ENCODE measurements around the gene RAP1A.
"Not testable (repeated sequence)": the region's sequence is repeated elsewhere in the genome, so short reads cannot be mapped to it uniquely, and the experiment has no call there.

RAP1A gene

DNA sequence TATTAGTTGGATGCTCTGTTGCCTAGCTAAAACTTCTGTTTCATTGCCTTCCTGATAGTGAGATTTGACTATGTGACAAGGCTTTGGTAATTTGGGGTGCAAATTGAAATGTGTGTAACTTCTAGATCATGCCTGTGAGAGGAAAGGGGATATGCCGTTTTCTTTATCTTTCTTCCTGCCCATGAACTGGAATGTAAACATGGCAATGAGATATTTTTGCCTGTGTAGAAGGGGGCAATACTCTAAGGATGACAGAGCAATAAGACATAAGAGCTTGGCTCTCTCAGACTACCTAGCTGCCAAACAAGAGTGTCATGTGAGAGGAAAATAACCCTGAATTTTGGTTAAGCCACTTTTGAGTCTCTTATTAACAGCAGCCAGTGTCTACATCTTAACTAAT, 49.7 kb downstream of the RAP1A start:
- no peak for DNase-seq (ENCODE audit: low read depth)

DNA sequence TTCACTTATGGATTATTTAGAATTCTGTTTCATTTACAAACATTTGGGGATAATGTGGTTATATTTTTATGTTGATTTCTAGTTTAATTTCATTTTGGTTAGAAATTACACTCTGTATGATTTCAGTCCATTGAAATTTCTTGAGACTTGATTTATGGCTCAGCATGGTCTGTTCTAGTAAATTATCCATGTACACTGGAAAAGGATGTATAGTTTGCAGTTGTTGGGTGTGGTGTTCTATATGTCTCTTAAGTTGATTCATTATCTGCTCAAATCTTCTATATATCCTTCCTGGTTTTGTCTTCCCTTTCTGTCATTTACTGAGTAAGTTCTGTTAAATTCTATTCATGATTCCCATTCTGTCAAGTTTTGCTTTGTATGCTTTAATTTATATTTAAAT, 52.3 kb downstream of the RAP1A start:
- no peak for DNase-seq (ENCODE audit: low read depth)

DNA sequence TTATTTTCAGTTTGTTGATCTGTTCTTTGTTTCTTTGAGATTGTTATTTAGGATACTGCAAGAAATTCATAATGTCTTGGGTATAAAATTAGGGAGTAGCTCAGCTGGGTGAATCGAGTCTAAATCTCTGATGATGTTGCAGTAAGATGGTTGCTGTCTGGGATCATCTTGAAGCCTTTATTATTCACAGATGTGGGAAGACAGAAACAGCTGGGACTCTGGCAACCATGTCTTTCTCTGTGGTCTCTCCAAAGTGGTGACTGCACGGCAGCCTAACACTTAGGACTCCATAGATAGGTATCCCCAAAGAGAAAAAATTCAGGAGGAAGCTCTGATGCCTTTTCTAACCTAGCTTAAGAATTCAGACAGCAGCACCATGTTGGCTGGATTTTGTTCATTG, 52.7 kb downstream of the RAP1A start:
- DNase-seq (ENCODE audit: low read depth), result peak; percentile 39

DNA sequence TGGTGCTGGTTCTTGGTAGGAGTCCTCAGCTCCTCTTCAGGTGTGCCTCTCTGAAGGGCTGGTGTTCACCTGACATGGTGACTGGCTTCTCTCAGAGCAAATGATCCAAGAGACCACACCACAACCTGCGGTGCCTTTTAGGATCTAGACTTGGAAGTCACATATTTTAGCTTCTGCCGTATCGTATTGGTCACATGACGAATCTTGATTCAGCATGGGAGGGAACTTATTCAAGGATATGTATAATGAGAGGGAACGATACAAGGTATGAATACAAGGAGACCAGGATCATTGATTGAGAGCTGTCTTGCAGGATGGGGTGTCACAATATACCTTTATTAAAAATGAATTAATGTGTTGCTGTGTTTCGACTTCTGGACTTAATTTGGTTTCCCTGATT, 58.0 kb downstream of the RAP1A start:
- no peak for DNase-seq (ENCODE audit: low read depth)

DNA sequence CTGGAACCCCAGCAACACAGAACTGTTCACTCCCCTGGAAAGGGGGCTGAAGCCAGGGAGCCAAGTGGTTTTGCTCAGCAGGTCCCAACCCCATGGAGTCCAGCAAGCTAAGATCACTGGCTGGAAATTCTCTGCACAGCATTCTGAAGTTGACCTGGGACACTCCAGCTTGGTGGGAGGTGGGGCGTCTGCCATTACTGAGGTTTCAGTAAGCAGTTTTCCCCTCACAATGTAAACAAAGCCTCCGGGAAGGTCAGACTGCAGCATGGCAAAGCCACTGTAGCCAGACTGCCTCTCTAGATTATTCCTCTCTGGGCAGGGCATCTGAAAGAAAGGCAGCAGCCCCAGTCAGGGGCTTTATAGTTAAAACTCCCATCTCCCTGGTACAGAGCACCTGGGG, 60.0 kb downstream of the RAP1A start:
- no peak for DNase-seq (ENCODE audit: low read depth)

DNA sequence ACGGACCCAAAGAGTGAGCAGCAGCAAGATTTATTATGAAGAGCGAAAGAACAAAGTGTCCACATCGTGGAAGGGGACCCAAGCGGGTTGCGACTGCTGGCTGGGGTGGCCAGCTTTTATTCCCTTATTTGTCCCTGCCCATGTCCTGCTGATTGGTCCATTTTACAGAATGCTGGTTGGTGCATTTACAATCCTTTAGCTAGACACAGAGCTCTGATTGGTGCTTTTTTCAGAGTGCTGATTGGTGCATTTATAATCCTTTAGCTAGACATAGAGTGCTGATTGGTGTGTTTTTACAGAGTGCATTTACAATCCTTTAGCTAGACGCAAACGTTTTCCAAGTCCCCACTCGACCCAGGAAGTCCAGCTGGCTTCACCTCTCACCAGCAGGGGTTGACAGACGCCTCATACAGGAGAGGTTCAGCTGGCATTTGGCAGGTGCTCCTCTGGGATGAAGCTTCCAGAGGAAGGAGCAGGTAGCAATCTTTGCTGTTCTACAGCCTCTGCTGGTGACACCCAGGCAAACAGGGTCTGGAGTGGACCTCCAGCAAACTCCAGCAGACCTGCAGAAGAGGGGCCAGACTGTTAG, 60.7 kb downstream of the RAP1A start:
- not testable (repeated sequence) for DNase-seq (ENCODE audit: low read depth)

DNA sequence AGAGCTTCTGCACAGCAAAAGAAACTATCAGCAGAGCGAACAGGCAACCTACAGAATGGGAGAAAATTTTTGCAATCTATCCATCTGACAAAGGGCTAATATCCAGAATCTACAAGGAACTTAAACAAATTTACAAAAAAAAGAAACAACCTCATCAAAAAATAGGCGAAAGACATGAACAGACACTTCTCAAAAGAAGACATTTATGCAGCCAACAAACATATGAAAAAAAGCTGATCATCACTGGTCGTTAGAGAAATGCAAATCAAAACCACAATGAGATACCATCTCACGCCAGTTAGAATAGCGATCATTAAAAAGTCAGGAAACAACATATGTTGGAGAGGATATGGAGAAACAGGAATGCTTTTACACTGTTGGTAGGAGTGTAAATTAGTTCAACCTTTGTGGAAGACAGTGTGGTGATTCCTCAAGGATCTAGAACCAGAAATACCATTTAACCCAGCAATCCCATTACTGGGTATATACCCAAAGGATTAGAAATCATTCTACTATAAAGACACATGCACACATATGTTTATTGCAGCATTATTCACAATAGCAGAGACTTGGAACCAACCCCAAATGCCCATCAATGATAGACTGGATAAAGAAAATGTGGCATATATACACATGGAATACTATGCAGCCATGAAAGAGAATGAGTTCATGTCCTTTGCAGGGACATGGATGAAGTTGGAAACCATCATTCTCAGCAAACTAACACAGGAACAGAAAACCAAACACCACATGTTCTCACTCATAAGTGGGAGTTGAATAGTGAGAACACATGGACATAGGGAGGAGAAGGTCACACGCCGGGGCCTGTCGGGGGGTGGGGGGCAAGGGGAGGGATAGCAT, 65.9 kb downstream of the RAP1A start:
- DNase-seq (ENCODE audit: low read depth), result not testable (repeated sequence)

DNA sequence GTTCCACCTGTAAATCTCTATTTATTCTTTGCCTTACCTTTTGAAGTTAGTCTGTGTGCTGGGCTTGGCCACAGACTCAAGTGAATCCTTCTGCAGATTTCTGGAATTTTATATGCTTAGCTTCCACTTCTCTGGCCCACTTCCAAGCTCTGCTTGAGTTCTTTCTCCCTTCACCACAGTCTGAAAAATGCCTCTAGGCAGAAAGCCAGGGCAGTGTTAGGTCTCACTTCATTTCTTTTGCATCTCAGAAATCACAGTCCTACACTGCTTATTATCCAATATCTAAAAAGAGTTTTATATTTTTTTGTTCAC, 70.7 kb downstream of the RAP1A start:
- DNase-seq (ENCODE audit: low read depth), result peak; percentile 92

DNA sequence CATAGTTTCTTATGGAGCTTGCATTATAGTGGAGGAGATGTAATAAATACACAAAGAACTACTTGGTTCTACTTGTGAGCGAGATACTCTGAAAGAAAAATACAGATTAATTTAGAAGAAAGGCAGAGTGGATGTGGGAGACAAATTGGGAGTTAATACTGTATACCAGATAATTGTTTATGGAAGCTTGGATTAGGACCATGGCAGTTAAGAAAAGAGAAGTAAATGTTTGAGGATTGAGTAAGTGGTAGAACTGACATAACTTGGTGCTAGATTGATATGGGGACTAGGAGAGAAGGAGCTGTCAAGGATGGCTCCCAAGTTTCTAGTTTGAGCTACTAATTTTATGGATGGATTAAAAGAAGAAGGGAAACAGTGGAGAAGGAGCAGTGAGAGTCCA, 72.3 kb downstream of the RAP1A start:
- no peak for DNase-seq (ENCODE audit: low read depth)

DNA sequence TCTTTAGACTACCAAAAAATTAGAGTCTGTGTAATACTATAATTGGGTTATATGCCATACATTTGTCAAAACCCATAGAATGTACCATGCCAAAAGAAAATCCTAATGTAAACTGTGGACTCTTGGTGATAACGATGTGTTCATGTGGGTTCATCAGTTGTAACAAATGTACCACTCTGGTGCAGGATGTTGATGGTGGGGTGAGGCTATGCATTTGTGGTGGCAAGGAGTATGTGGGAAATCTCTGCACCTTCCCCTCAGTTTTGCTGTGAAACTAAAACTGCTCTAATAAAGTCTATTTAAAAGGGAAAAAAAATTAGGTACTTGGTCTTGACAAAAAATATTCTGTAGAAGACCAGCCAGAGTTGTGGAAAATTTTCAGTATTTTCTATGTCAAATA, 76.2 kb downstream of the RAP1A start:
- no peak for DNase-seq (ENCODE audit: low read depth)

DNA sequence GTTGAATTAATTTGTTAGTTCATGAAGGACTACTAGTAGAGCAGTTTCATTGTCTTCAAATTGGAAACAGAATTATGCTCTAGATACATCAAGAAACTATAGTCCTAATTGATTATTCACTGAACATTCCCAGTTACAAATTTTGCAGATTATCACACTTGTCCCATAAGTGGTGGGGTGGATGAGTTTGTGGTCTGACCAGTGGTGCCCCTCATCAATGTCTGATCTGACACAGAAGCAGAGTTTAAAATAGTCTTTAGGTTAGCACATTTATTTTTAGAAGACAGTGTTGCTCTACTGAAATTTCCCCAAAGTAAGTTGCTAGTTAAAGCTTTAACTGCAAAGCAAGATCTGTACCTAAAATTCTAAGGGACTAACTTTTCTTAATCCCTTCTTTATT, 76.7 kb downstream of the RAP1A start:
- DNase-seq (ENCODE audit: low read depth), result no peak

DNA sequence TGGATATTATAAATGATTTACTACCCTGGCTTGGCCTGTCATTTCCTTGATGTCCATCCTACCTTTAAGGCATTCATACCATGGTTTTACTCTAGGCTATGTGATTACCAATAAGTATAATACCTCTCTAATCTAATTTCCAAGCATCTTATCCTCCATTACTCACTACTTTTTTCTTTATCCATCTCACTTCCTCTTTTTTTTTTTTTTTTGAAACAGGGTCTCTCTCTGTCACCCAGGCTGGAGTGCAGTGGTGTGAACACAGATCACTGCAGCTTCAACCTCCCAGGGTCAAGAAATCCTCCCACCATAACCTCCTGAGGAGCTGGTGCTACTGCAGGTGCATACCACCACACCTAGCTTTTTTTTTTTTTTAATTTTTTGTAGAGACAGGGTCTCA, 79.7 kb downstream of the RAP1A start:
- no peak for DNase-seq (ENCODE audit: low read depth)

DNA sequence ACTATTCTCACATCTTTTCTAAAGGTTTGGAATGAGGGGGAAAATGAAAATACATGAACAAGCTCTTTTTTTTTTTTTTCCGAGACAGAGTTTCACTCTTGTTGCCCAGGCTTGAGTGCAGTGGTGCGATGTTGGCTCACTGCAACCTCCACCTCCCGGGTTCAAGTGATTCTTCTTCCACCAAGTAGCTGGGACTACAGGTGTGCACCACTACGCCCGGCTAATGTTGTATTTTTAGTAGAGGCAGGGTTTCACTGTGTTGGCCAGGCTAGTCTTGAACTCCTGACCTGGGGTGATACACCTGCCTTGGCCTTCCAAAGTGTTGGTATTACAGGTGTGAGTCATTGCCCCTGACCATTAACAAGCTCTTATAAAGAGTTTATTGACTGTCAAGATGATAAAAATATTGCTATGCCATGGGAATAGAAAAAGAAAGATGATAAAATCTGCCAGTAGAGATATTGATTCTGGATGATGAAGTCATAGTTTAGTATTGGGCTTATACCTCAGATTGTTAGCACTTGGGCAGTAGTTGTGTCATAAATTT, 83.0 kb downstream of the RAP1A start:
- no peak for DNase-seq (ENCODE audit: low read depth)

DNA sequence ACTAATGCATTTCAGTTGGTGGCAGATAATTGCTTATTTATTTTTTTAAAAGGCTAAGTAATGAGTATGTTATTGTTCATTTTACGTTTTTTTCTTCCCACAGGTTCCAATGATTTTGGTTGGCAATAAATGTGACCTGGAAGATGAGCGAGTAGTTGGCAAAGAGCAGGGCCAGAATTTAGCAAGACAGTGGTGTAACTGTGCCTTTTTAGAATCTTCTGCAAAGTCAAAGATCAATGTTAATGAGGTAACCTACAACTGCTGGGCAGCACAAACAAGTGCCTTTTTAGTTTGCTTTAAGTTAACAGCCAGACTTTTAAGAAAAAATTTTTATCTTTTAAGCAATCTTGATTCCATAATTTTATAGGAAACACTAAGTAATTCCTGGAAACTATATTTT, 84.7 kb downstream of the RAP1A start:
- DNase-seq (ENCODE audit: low read depth), result no peak

DNA sequence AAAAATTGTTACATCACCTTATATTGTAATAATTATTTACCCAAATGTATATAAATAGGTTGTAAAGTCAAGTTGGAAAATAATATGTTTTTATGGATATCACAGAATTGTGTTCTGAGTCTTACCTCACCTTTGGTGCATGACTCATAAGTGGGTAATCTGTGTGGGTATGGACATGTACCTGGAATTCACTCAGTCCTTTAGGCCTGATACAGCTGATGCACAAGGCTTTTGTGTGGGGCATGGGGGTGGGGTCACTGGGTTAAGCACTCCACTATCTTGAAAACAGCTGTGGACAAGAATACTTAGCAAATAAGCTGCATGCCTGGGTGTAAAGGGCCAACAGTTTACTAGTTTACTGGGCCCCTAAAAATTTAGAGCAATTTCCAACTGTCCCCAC, 85.2 kb downstream of the RAP1A start:
- no peak for DNase-seq (ENCODE audit: low read depth)

DNA sequence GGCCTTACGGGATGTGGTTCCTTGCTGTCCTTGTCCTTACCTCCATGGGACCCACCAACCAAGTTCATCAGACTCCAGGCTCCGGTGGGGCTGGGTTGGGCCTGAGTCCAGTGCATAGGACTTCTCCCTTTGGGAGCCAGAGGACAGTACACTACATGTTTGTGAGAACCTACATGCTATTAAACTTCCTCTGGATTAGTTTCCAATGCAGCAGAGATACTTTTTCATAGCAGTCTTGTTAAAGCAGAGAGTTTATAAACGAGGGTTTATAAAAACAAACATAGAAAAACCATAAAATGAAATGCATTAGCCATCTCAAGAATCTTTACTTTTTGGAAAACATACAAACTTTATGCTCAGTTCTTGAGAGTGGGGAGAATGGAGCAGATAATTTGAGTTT, 86.3 kb downstream of the RAP1A start:
- DNase-seq (ENCODE audit: low read depth), result no peak

DNA sequence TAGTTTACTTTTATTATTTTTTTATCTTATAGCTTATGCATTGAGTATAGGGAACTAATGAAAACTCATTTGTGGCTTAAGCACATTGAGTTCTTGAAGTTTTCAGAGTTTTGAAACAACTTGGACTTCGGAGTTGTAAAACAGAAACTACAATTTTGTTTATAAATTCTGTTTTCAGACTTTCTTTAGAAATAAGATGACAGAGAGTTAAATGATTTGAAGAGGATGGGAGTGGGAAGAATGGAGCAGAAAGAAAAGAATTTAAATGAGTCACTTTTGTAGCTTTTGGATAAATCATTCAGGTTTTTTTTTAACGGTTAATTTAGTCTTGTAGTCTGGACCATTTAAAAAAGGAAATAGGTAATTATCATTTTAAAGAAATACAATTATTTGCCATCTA, 87.3 kb downstream of the RAP1A start:
- no peak for DNase-seq (ENCODE audit: low read depth)

DNA sequence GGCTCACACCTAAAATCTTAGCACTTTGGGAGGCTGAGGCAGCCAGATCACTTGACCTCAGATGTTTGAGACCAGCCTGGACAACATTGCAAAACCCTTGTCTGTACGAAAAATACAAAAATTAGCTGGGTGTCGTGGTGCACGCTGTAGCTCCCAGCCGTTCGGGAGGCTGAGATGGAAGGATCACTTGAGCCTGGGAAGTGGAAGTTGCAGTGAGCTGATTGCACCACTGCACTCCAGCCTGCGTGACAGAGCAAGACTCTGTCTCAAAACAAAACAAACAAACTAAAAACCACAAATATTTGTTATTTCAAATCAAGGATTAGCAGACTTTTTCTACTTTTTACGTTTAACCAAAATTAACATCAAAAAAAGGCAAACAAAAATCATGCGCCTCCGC, 88.3 kb downstream of the RAP1A start:
- DNase-seq (ENCODE audit: low read depth), result no peak

DNA sequence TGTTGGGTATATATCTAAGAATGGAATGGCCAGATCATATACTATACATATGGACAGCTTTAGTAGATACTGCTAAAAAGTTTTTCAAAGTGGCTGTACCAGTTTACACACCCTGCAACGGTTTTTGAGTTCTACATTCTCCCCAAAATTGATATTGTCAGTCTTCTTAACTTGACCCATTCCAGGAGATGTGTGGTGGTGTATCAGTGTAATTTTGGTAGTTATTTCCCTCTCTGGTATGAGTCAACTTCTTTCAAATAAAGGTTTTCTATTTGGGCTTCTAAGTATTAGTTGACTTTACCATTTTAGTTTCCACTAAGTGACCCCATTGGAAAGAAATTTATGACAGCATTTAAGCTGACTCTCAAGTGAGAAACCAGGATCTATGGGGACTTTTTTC, 90.4 kb downstream of the RAP1A start:
- no peak for DNase-seq (ENCODE audit: low read depth)

DNA sequence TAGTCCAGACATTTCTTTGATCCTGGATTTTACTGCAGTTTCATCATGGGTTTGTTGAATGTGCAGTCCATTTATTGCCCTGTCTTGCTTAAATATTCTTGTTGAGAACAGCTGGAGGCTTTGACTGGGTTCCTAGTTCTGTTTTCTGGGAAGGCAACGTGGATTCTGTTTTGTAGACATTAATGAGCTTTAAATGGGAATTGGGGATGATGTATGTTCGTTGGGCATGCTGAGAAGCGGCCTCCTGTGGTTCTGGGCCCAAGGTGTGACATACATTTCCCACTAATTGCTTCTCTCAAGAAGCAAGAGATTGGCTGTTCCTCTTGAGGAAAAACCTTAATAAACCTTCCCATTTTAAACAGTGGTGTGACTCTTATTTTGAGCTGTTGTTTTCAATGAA, 96.7 kb downstream of the RAP1A start:
- DNase-seq (ENCODE audit: low read depth), result no peak

DNA sequence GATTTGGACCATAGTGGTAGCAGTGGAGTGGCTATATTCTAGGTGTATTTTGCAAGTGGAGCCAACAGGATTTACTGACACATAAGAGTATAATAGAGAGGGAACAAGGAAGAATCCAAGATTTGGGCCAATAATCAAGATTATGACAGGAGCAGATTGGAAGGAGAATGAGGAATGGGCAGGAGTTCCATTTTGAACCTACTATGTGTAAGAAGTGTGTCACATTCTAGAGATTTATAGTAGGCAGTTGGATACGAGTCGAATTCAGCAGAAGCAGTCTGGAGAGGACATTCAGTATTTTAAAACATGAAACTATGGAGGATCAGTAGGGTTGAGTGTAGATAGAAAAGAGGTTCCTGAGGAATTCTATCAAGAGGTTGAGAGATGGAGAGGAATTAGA, 97.9 kb downstream of the RAP1A start:
- DNase-seq (ENCODE audit: low read depth), result no peak

DNA sequence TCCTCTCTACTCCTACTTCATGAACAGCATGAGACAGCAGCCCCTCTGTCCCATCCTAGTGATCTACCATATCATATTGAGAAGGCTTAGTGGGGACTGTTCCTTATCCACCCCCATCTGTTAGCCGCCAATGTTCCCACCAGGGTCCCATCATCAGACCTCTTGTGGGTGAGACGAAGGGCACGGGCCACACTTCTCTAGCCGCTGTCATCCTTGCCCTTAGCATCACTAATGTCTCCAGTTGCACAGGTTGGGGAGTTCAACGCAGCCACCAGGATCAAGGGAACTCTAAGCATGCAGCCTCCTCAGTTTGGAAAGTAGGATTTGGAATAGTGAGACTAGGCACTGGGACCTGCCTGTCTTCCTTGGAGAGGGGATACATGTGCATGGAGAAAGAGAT, 99.5 kb downstream of the RAP1A start:
- no peak for DNase-seq (ENCODE audit: low read depth)

DNA sequence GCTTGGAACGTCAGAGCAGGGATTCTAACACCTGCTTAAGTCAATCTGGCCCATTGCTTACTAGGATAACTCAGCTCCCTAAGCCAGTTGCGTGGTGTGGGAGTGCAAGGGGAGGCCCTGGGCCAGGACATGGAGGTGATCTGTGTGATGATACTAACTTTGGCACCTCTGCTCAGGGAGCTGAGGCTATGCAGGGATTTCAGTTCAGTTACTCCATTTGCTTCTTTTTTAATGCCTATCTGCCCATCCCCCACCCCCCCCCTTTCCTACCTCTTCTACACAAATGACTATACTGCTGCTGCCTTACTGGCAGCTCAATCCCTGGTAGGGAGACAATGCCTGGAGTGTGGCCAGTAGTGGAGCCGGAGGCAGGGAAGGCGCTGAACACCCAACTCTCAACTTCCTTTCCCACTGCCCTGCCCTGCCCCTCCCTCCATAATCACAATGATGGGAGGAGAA, 100.1 kb downstream of the RAP1A start:
- DNase-seq (ENCODE audit: low read depth), result no peak
